SK-N-SH (cell line): ENCODE data around the gene SCRN2. TPM values are rescaled to one million over a fixed set of nuclear protein-coding genes. Genes with fewer than 3 reads are reported as not detected.

Source experiments
- CTCF ChIA-PET: fragments of 300-600, 350-600 bp; formaldehyde crosslinking; extraction: SDS; loops from one replicate; lab custom pipeline; 2021; lab: Yijun Ruan, JAX
- POLR2A ChIA-PET: fragments of 350-600 bp; sonication (Branson Sonifier 250); formaldehyde crosslinking; extraction: SDS; loops from one replicate; lab custom pipeline; 2020; ENCODE audit warnings: antibody characterized with exemption, inconsistent platforms; lab: Yijun Ruan, JAX
- DNase-seq: peaks from one replicate; pipeline ENCODE4 v3.0.0; 2012
- H2AFZ ChIP-seq: fragments of 200-600 bp; sonication (generic); 2 replicates; pipeline ENCODE4 v1.8.1; 2016; ENCODE audit warnings: antibody characterized with exemption, mild to moderate bottlenecking, low read depth
- H3F3A ChIP-seq: fragments of 200-600 bp; sonication (generic); replicated peaks from 2 replicates; pipeline ENCODE3; 2016; ENCODE audit warnings: antibody characterized with exemption, mild to moderate bottlenecking; ENCODE audit not compliant: insufficient read depth
- H3K27ac ChIP-seq, 2 experiments: fragments of 200-500 bp in 1 of 2; fragments of 200-600 bp in 1 of 2; sonication (Bioruptor generic) in 1 of 2; sonication (generic), shearing (Covaris generic) in 1 of 2; 2 replicates each; pipeline versions ENCODE4 v1.5.1 to v1.6.1; 2014 to 2016; ENCODE audit warnings: low read depth in 2 of 2, inconsistent platforms in 1 of 2, low read length in 1 of 2, mild to moderate bottlenecking in 1 of 2, mixed read lengths in 1 of 2
- H3K27me3 ChIP-seq: fragments of 200-600 bp; sonication (generic), shearing (Covaris generic); 2 replicates; pipeline ENCODE4 v1.6.1; 2016; ENCODE audit warnings: mixed run types; ENCODE audit not compliant: insufficient read depth
- H3K36me3 ChIP-seq, 2 experiments: fragments of 200-500 bp in 1 of 2; fragments of 200-600 bp in 1 of 2; sonication (Bioruptor generic) in 1 of 2; sonication (generic) in 1 of 2; replicated peaks in 1 of 2; 2 replicates each; pipeline versions ENCODE3 to v1.5.1; 2014 to 2016; ENCODE audit warnings: low read length in 1 of 2, mild to moderate bottlenecking in 1 of 2; ENCODE audit not compliant: insufficient read depth in 2 of 2, control insufficient read depth in 1 of 2
- H3K4me1 ChIP-seq, 2 experiments: fragments of 200-500 bp in 1 of 2; fragments of 200-600 bp in 1 of 2; sonication (Bioruptor generic) in 1 of 2; sonication (generic), shearing (Covaris generic) in 1 of 2; 2 replicates each; pipeline versions ENCODE4 v1.5.1 to v1.6.1; 2014 to 2016; ENCODE audit warnings: low read depth in 1 of 2, low read length in 1 of 2, mixed run types in 1 of 2; ENCODE audit not compliant: insufficient read depth in 2 of 2, control insufficient read depth in 1 of 2
- H3K4me2 ChIP-seq: fragments of 200-600 bp; sonication (generic), shearing (Covaris generic); 2 replicates; pipeline ENCODE4 v1.6.1; 2017; ENCODE audit warnings: mixed run types
- H3K4me3 ChIP-seq, 2 experiments: fragments of 200-500 bp in 1 of 2; fragments of 200-600 bp in 1 of 2; sonication (Bioruptor generic) in 1 of 2; sonication (generic), shearing (Covaris generic) in 1 of 2; 2 replicates each; pipeline versions ENCODE4 v1.5.1 to v1.8.1; 2014 to 2016; ENCODE audit warnings: low read depth in 2 of 2, inconsistent platforms in 1 of 2, low read length in 1 of 2, mild to moderate bottlenecking in 1 of 2, mixed read lengths in 1 of 2, moderate library complexity in 1 of 2
- H3K79me2 ChIP-seq: fragments of 200-600 bp; sonication (generic); 2 replicates; pipeline ENCODE4 v1.8.1; 2017; ENCODE audit warnings: mild to moderate bottlenecking; ENCODE audit not compliant: insufficient read depth
- H3K9ac ChIP-seq: fragments of 200-600 bp; sonication (generic); 2 replicates; pipeline ENCODE4 v1.6.1; 2017; ENCODE audit warnings: mixed run types
- H3K9me2 ChIP-seq: fragments of 200-600 bp; sonication (generic); 2 replicates; pipeline ENCODE4 v1.6.1; 2017; ENCODE audit warnings: mixed run types
- H3K9me3 ChIP-seq: fragments of 200-600 bp; sonication (generic); 2 replicates; pipeline ENCODE4 v1.6.1; 2017; ENCODE audit warnings: mixed run types, mild to moderate bottlenecking, moderate library complexity
- H4K20me1 ChIP-seq: fragments of 200-600 bp; sonication (generic); 2 replicates; pipeline ENCODE4 v1.6.1; 2017; ENCODE audit warnings: mild to moderate bottlenecking, mixed run types; ENCODE audit not compliant: insufficient read depth
- CHD2 ChIP-seq: fragments of 150-350 bp; IDR thresholded peaks from 2 replicates; pipeline ENCODE4 v1.6.1; 2018; ENCODE audit warnings: low read length; ENCODE audit not compliant: partially characterized antibody
- ELF1 ChIP-seq: IDR thresholded peaks from 2 replicates; pipeline ENCODE4 v1.4.0; 2012
- EZH2phosphoT487 ChIP-seq: fragments of 200-600 bp; sonication (generic); IDR thresholded peaks from 2 replicates; pipeline ENCODE4 v1.6.1; 2017; ENCODE audit warnings: low read depth, mixed run types, mild to moderate bottlenecking, antibody characterized with exemption, moderate library complexity, borderline replicate concordance
- FOXJ3 ChIP-seq: sonication (generic); formaldehyde crosslinking; IDR thresholded peaks from 2 replicates; pipeline ENCODE4 v1.5.1; 2020; ENCODE audit warnings: mild to moderate bottlenecking, missing genetic modification reagents
- GABPA ChIP-seq: IDR thresholded peaks from 2 replicates; pipeline ENCODE4 v1.4.0; 2012; ENCODE audit warnings: low read depth, mild to moderate bottlenecking
- GATA2 ChIP-seq: sonication (generic); formaldehyde crosslinking; IDR thresholded peaks from 2 replicates; pipeline ENCODE4 v1.5.0; 2020; ENCODE audit warnings: mild to moderate bottlenecking, missing genetic modification reagents
- IRF3 ChIP-seq: fragments of 150-350 bp; IDR thresholded peaks from 2 replicates; pipeline ENCODE4 v1.6.1; 2016; ENCODE audit warnings: mild to moderate bottlenecking, low read depth, low read length
- MEF2A ChIP-seq: IDR thresholded peaks from 2 replicates; pipeline ENCODE4 v1.4.0; 2012; ENCODE audit warnings: low read depth, borderline replicate concordance
- NRF1 ChIP-seq: IDR thresholded peaks from 2 replicates; pipeline ENCODE4 v1.6.1; 2012; ENCODE audit warnings: low read depth, mild to moderate bottlenecking, low read length
- POLR2AphosphoS5 ChIP-seq: IDR thresholded peaks from 2 replicates; pipeline ENCODE4 v1.6.1; 2012; ENCODE audit warnings: low read depth, low read length
- RAD21 ChIP-seq: IDR thresholded peaks from 2 replicates; pipeline ENCODE4 v1.6.1; 2012; ENCODE audit warnings: mild to moderate bottlenecking, low read length
- REST ChIP-seq: IDR thresholded peaks from 2 replicates; pipeline ENCODE4 v1.6.1; 2012; ENCODE audit warnings: mild to moderate bottlenecking, low read depth, low read length, moderate library complexity
- RXRA ChIP-seq: IDR thresholded peaks from 2 replicates; pipeline ENCODE4 v1.4.0; 2012; ENCODE audit warnings: low read depth, mild to moderate bottlenecking, borderline replicate concordance
- SMC3 ChIP-seq: IDR thresholded peaks from 2 replicates; pipeline ENCODE4 v1.6.1; 2012; ENCODE audit warnings: low read depth, low read length, improper control_type of control experiment
- ZBTB33 ChIP-seq: IDR thresholded peaks from 2 replicates; pipeline ENCODE4 v1.4.0; 2012; ENCODE audit warnings: low read depth, borderline replicate concordance
- WGBS: methylation state at CpG from one replicate; pipeline ENCODE4 v1.1.6; 2017; ENCODE audit warnings: low lambda C conversion rate; 5-methylcytosine and 5-hydroxymethylcytosine counted together
- polyA plus RNA-seq, 3 experiments: library from polyadenylated mRNA; depleted of rRNA; stranded (reverse); fragments of >200 nt; gene quantifications; 2 replicates each; pipeline ENCODE4 v1.2.3, GENCODE V29; 2012

Gene SCRN2
- polyA plus RNA-seq, 1 of the 3 experiments (the other 2 are of a cell fraction), result 139 TPM

- no peaks in the 10 kb centered on the region for H3K9me3 ChIP-seq
- ChIA-PET CTCF (interaction anchor here (1.2 to 2.3 kb wide), 6 partner anchors 8 to 133 kb away, joined by 4 to 12 read pairs (median 8); no protein-coding TSS in a partner anchor), POLR2A (no interaction called here)
- no peak overlapping the region for H3K9ac ChIP-seq
- no peaks in the 10 kb centered on the region for H3F3A ChIP-seq
- DNase-seq, result no peak
- H4K20me1 ChIP-seq, result no peaks in the 10 kb centered on the region
- H3K9me2 ChIP-seq, result no peaks in the 10 kb centered on the region
- no peaks in the 10 kb centered on the region for H3K79me2 ChIP-seq
- no peak overlapping the region for H3K4me3 ChIP-seq
- H3K27ac ChIP-seq, result no peak overlapping the region
- TF ChIP-seq REST (peak; percentile 96), GATA2 (CRISPR knock-in tag) (no peak), EZH2phosphoT487 (no peak), RXRA (no peak), GABPA (no peak)
- no peak overlapping the region for H3K4me2 ChIP-seq
- H3K36me3 ChIP-seq, result no peaks in the 10 kb centered on the region
- no peak overlapping the region for H2AFZ ChIP-seq
- H3K27me3 ChIP-seq, result peaks cover 48% of the 10 kb centered on the region
- WGBS, result 65% methylated on average over 2 of the region's 2 CpGs
- no peaks in the 10 kb centered on the region for H3K4me1 ChIP-seq
Measured at GRCh38 chr17:47797797-47798196, 43.3 kb downstream of the SCRN2 start.

GRCh38 chr17:47792979-47793378 lies 48.1 kb downstream of the SCRN2 start:
- H3K4me1 ChIP-seq, result peaks cover 0 to 5% of the 10 kb centered on the region in 2 experiments; a peak in 1 of 4 replicates
- no peaks in the 10 kb centered on the region for H3F3A ChIP-seq
- no peak overlapping the region for H3K9ac ChIP-seq
- H3K27me3 ChIP-seq, result peaks cover 75% of the 10 kb centered on the region
- no peaks in the 10 kb centered on the region for H3K9me3 ChIP-seq
- H2AFZ ChIP-seq, result no peak overlapping the region
- WGBS, result 26% methylated on average over 6 of the region's 6 CpGs
- no peaks in the 10 kb centered on the region for H3K79me2 ChIP-seq
- POLR2A ChIA-PET, result no interaction called here
- no peaks in the 10 kb centered on the region for H3K9me2 ChIP-seq
- H3K4me2 ChIP-seq, result no peak overlapping the region
- no peak for DNase-seq
- H3K27ac ChIP-seq, result no peak overlapping the region
- H4K20me1 ChIP-seq, result no peaks in the 10 kb centered on the region
- H3K4me3 ChIP-seq, result no peak overlapping the region
- CTCF ChIA-PET, result interaction anchor here (0.8 to 2.8 kb wide), 8 partner anchors 9 to 129 kb away, joined by 3 to 18 read pairs (median 4); no protein-coding TSS in a partner anchor
- H3K36me3 ChIP-seq, result no peaks in the 10 kb centered on the region
- TF ChIP-seq CHD2, result no peak
- no peak for TF ChIP-seq NRF1
- TF ChIP-seq GATA2 (CRISPR knock-in tag), result no peak
- no peak for TF ChIP-seq IRF3
- TF ChIP-seq ZBTB33, result no peak
- no peak for TF ChIP-seq RAD21
- TF ChIP-seq REST, result no peak
- TF ChIP-seq POLR2AphosphoS5, result no peak
- TF ChIP-seq RXRA, result no peak
- TF ChIP-seq SMC3, result no peak
- TF ChIP-seq MEF2A, result no peak
- no peak for TF ChIP-seq FOXJ3 (CRISPR knock-in tag)
- TF ChIP-seq ELF1, result no peak
- TF ChIP-seq GABPA, result no peak
